IPS-20b (cell line): ENCODE measurements around the gene TBC1D4.

Source experiments
- H3K27ac ChIP-seq: one replicate; pipeline ENCODE4 v1.5.1; 2013; ENCODE audit warnings: low read length
- H3K27me3 ChIP-seq: 2 replicates; pipeline ENCODE4 v1.6.1; 2013; ENCODE audit warnings: mild to moderate bottlenecking, low read length, inconsistent platforms; ENCODE audit not compliant: insufficient read depth
- H3K36me3 ChIP-seq: 2 replicates; pipeline ENCODE4 v1.6.1; 2013; ENCODE audit warnings: low read depth, mild to moderate bottlenecking, inconsistent platforms, low read length, moderate library complexity; ENCODE audit not compliant: insufficient read depth
- H3K4me1 ChIP-seq: 2 replicates; pipeline ENCODE4 v1.6.1; 2013; ENCODE audit warnings: mild to moderate bottlenecking, control low read depth, inconsistent platforms, low read length, moderate library complexity; ENCODE audit not compliant: insufficient read depth
- H3K4me3 ChIP-seq: 2 replicates; pipeline ENCODE4 v1.5.1; 2013; ENCODE audit warnings: mild to moderate bottlenecking, low read length, inconsistent platforms
- H3K9ac ChIP-seq: 2 replicates; pipeline ENCODE4 v1.6.1; 2013; ENCODE audit warnings: low read depth, mild to moderate bottlenecking, inconsistent platforms, low read length, moderate library complexity
- H3K9me3 ChIP-seq: 2 replicates; pipeline ENCODE4 v1.6.1; 2013; ENCODE audit warnings: mild to moderate bottlenecking, low read depth, low read length, inconsistent platforms; ENCODE audit not compliant: insufficient read depth

The TBC1D4 gene

DNA sequence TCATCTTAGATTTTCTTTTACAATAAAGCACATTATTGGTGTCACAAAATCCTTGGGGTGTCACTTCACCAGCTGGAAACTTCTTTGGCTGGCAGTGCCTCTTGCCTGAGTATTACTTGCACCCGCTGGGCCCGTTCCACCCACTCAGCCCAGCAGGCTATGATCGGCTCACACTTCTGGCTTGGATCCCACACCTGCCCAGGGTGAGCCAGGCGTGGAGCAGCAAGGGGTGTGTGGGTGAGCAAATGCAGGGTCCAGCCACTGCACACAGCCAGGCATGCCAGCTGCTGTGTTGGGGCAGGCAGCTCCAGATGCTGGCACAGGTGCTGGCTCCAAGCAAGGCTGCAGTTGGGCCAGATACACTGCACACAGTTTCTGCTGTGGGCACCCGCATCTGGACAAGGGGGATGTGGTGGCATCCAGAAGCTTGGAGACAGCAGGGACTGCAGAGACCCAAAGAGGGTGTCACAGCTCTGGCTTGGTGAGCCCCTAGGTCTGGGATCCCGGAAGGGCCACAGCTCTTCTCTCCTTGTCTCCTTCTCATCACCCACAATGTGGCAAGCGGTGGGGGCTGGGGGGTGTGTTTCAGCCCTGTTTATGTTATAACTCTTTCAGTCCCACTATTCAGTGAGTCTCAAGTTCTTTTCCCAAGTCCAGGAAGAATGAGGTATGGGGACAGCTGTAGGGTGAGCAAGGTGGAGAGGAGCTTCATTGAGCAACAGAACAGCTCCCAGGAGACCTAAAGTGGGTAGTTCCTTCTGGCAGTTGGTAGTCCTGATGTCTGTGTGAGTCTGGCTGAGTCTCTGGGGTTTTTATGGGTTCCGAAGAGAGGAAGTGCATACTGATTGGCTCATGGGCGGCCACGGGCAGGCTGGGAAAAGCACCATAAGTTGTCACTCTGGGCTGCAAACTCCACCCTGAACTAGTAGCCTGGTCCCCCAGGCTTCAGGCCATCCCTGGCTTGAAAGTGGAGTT, 25.3 kb upstream of the TBC1D4 start:
- no peak overlapping the region for H3K4me3 ChIP-seq
- H3K9ac ChIP-seq = no peak overlapping the region
- H3K27ac ChIP-seq = no peak overlapping the region
- H3K27me3 ChIP-seq = no peaks in the 10 kb centered on the region
- H3K4me1 ChIP-seq = no peaks in the 10 kb centered on the region
- no peaks in the 10 kb centered on the region for H3K9me3 ChIP-seq
- no peaks in the 10 kb centered on the region for H3K36me3 ChIP-seq

DNA sequence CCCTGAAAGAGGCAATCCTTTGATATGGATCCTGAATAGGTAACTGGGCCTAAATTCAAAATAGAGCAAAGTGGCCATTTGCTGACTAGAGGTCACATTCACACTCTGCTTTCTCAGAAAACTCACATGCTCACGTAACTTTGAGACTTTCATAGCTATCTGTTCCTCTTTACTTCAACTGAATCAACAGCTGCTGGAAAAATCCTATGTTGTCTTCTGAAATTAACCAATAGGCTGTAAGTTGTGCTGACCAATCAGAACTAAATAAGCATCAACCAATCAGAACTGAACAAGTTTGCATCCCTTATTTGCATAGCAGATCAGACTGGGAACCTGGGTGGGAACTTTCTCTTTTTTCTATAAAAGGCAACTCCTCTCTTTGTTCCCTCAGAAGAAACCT, 24.0 kb upstream of the TBC1D4 start:
- Histone ChIP-seq H3K9ac (no peak overlapping the region), H3K27me3 (no peaks in the 10 kb centered on the region), H3K36me3 (no peaks in the 10 kb centered on the region), H3K4me3 (no peak overlapping the region), H3K9me3 (no peaks in the 10 kb centered on the region), H3K4me1 (no peaks in the 10 kb centered on the region), H3K27ac (no peak overlapping the region)

DNA sequence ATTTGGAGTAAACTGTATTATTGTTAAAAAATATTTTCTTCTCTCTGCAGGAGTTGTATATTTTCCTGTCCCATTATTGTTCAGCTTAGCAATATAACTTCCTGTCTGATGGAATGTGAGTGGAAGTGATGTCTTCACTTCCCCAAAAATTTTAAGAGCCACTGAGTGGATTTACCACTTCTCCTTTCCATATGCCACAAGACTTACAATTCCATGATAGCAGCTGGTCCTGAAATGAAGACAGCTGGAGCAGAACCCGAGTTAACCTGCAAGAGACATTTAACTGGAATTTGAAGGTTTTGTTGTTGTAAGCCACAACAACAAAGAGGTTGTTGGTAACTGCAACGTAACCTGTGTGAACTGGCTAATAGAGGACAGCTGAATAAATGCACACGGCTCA, 23.4 kb upstream of the TBC1D4 start:
- H3K4me3 ChIP-seq = no peak overlapping the region
- H3K36me3 ChIP-seq = no peaks in the 10 kb centered on the region
- H3K27ac ChIP-seq = no peak overlapping the region
- H3K9me3 ChIP-seq = no peaks in the 10 kb centered on the region
- H3K27me3 ChIP-seq = no peaks in the 10 kb centered on the region
- H3K4me1 ChIP-seq = no peaks in the 10 kb centered on the region
- H3K9ac ChIP-seq = no peak overlapping the region

DNA sequence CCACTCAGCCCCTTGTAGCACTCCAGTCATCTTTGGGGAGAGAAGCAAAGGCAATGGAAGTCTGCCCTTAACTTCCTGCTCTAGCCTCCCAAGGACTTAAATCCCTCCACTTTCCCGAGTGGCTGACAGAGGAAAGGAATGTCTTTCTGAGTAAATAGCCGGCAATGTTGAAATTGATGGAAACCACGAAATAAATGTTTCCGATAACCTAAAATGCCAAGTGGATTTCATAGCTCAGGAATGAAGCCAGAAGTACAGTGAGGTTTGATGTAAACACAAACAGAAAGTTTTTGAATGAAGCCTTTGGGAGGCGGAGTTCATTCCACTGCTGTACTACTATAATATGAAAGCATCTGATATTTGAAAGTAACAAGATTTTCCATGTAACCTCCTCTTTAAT, 14.0 kb upstream of the TBC1D4 start:
- Histone ChIP-seq H3K4me3 (no peak overlapping the region), H3K4me1 (no peaks in the 10 kb centered on the region), H3K9ac (no peak overlapping the region), H3K36me3 (no peaks in the 10 kb centered on the region), H3K27ac (no peak overlapping the region), H3K27me3 (no peaks in the 10 kb centered on the region), H3K9me3 (no peaks in the 10 kb centered on the region)

DNA sequence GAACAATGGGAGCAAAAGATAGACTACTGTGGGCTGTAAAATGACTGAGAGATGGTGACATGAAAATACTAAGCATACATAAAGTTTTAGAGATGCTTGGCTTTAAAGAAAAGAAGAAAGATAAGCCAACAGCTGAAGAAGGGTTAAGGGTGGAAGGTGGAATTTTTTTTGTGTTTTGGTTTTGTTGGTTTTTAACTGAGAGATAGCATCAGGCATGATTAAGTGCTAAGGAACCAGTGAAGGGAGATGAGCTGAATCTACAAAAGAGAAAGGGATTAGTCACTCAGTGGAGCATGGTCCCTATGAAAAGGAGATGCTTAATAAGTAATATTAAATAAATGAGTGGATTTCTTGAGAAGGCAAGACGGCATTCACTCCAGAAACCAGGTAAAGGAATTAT, 12.5 kb upstream of the TBC1D4 start:
- no peaks in the 10 kb centered on the region for H3K36me3 ChIP-seq

DNA sequence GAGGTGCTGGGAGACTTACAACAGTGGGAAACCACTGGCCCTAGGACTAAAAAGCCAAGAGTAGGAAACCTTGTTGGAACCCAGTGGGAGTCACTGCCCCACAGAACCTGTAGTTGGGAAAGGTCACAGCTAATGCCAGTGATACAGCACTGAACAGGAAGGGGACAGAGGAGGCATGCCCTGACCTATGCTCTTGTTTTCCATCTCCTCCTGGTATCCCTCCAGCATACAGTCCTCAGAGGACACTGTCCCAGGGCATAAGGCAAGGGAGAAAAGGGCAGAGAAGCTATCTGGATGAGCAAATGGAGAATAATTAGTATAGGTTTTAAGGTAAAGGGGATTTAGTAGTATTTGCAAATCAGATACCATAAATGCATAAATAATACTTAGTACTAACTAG, 11.2 kb upstream of the TBC1D4 start:
- Histone ChIP-seq H3K4me3 (no peak overlapping the region), H3K9ac (no peak overlapping the region), H3K4me1 (no peaks in the 10 kb centered on the region), H3K36me3 (no peaks in the 10 kb centered on the region), H3K27me3 (no peaks in the 10 kb centered on the region), H3K27ac (no peak overlapping the region), H3K9me3 (no peaks in the 10 kb centered on the region)

More for the DNA sequence above, 12.5 kb upstream of the TBC1D4 start:
- H3K9me3 ChIP-seq = no peaks in the 10 kb centered on the region
- no peak overlapping the region for H3K9ac ChIP-seq
- no peaks in the 10 kb centered on the region for H3K27me3 ChIP-seq
- no peak overlapping the region for H3K27ac ChIP-seq
- no peak overlapping the region for H3K4me3 ChIP-seq
- no peaks in the 10 kb centered on the region for H3K4me1 ChIP-seq

DNA sequence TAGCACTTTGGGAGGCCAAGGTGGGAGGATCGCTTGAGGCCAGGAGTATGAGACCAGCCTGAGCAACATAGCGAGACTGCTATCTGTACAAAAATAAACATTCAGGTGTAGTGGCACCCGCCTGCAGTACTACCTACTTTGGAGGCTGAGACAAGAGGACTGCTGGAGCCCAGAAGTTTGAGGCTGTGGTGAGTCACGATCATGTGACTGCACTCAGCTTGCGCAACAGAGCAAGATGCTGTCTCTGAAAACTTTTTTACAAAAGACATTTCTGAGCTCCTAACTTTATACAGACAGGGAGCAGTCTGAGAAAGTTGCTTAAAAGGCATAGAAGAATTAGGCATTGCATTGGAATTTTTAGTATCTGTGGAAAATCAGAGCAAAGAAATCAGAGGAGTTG, 10.4 kb upstream of the TBC1D4 start:
- H3K27ac ChIP-seq = no peak overlapping the region
- no peaks in the 10 kb centered on the region for H3K4me1 ChIP-seq
- H3K27me3 ChIP-seq = no peaks in the 10 kb centered on the region
- no peaks in the 10 kb centered on the region for H3K9me3 ChIP-seq
- no peak overlapping the region for H3K9ac ChIP-seq
- H3K36me3 ChIP-seq = no peaks in the 10 kb centered on the region
- no peak overlapping the region for H3K4me3 ChIP-seq

DNA sequence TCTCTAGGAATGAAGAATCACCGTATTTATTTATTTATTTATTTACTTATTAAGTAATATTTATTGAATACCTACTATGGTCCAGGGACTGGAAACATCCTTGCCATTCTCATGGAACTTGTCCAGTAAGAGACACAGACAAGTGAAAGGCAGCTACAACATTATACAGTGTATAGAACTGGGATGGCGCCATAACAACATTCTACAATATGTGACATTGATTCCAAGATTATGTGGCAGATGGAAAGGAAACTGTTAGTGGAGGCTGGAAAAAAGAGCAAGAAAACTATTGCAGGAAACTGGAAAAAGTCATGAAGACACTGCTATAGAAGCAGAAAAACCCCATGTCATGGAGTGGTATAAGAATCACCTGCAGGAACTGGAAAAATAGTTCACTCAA, 9.4 kb upstream of the TBC1D4 start:
- Histone ChIP-seq H3K27ac (no peak overlapping the region), H3K4me1 (0 out of 2 replicates have a peak, but pooled peaks cover 1% of the 10 kb centered on the region), H3K9ac (no peak overlapping the region), H3K36me3 (no peaks in the 10 kb centered on the region), H3K9me3 (no peaks in the 10 kb centered on the region), H3K4me3 (no peak overlapping the region), H3K27me3 (no peaks in the 10 kb centered on the region)

DNA sequence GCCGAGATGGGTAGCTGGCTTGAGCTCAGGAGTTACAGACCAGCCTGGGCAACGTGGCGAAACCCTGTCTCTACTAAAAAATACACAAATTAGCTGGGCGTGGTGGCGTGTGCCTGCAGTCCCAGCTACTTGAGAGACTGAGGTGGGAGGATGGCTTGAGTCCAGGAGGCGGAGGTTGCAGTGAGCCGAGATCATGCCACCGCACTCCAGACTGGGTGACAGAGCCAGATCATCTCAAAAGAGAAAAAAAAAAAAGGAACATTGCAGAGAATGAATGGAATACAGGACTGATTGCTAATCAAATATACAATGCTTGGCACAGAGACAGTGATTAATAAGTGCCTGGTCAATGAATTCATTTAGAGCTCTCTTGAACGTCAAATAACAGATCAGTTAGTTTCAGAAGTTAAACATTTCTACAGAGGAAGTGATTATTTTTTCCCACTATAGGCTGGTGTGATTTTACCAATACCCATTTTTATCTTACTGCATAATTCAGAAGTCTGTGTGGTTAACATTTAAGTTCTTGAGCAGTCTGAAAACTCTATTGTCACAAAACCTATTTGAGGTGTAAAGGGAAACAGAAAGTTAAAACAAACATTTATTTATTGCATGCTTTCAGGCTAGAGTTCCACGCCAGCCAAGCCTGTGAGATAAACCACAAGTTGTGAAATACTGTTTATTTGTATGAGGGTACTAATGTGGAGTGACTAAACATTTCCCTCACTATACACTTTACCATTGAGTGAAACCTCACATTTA, 7.7 kb upstream of the TBC1D4 start:
- no peaks in the 10 kb centered on the region for H3K9me3 ChIP-seq
- no peak overlapping the region for H3K9ac ChIP-seq
- no peak overlapping the region for H3K27ac ChIP-seq
- no peak overlapping the region for H3K4me3 ChIP-seq
- no peaks in the 10 kb centered on the region for H3K27me3 ChIP-seq
- no peaks in the 10 kb centered on the region for H3K36me3 ChIP-seq
- H3K4me1 ChIP-seq = peaks cover 12% of the 10 kb centered on the region

DNA sequence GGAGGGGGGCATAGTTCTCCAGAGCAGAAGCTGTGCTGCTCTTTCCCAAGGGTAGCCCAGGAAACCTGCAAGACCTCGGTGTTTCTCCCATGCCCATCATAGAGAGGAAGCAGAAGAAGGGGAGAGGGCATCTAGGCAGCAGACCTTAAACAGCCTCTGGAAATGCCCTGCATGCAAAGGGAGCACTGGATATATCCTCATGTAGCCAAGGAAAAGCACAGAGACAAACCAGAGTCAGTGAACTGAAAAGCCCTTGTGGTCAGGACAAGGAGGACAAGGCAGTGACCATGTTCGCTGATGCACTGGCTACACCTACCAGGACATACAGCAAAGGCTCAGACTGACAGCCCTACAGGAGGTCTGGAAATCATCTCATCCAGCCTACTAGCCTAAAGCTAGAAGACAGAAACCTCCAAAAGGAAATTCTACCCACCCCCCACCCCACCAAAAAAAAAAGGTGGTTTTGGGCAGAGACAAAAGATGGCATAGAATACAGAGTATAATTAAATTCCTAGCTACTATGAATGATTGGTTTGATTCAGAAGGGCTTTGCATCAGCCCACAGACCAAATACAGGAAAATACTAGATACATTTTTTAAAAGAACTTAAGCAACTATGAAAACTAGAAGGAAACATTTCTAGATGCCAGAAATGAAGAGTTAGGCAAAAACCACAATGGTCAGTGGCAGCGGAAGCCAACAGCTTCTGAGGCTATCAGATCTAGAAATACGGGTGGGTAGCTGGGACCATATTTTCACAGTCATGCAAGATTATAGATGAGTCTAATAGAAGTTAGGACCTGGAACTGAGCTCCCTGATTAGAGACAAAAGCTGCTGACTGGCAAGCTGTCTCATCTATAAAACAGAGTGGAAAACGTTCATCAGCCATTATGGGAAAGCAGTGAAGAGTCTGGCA, 4.4 kb upstream of the TBC1D4 start:
- peak overlapping the region; percentile 16 for H3K27ac ChIP-seq
- H3K4me3 ChIP-seq = no peak overlapping the region
- H3K27me3 ChIP-seq = no peaks in the 10 kb centered on the region
- peaks cover 17% of the 10 kb centered on the region for H3K4me1 ChIP-seq
- peak overlapping the region; percentile 56; the same call in 1 of the 2 replicates for H3K9ac ChIP-seq
- H3K9me3 ChIP-seq = no peaks in the 10 kb centered on the region
- H3K36me3 ChIP-seq = no peaks in the 10 kb centered on the region
